Neural cell (in vitro differentiated cells): ENCODE measurements around the gene ADD1.
A peak's percentile ranks its signal among the peaks of the same experiment; 100 is the strongest.

Experiments
- CTCF ChIP-seq: fragments of 450-650 bp; IDR thresholded peaks from 2 replicates; pipeline ENCODE4 v1.5.1; 2014; ENCODE audit warnings: antibody characterized with exemption, mild to moderate bottlenecking, moderate library complexity; ENCODE audit not compliant: poor library complexity, severe bottlenecking
- EP300 ChIP-seq: fragments of 450-650 bp; conservative IDR thresholded peaks from 2 replicates; pipeline ENCODE4 v1.6.1; 2014; ENCODE audit warnings: antibody characterized with exemption, mild to moderate bottlenecking, moderate library complexity; ENCODE audit not compliant: poor library complexity, severe bottlenecking
- EZH2 ChIP-seq: fragments of 200-600, 300-800 bp; shearing (Covaris generic), sonication (generic); IDR thresholded peaks from 2 replicates; pipeline ENCODE4 v1.6.1; 2014; ENCODE audit warnings: antibody characterized with exemption, low read length, borderline replicate concordance, mild to moderate bottlenecking; ENCODE audit not compliant: insufficient read depth, poor library complexity, severe bottlenecking
- MXI1 ChIP-seq: fragments of 450-650 bp; conservative IDR thresholded peaks from 2 replicates; pipeline ENCODE4 v1.6.1; 2014; ENCODE audit warnings: antibody characterized with exemption, mild to moderate bottlenecking; ENCODE audit not compliant: poor library complexity, severe bottlenecking
- POLR2AphosphoS5 ChIP-seq: IDR thresholded peaks from 2 replicates; pipeline ENCODE4 v1.6.1; 2012
- RAD21 ChIP-seq: fragments of 450-650 bp; conservative IDR thresholded peaks from 2 replicates; pipeline ENCODE4 v1.6.1; 2014; ENCODE audit warnings: antibody characterized with exemption, mild to moderate bottlenecking, moderate library complexity
- REST ChIP-seq: IDR thresholded peaks from 2 replicates; pipeline ENCODE4 v1.6.1; 2012; ENCODE audit warnings: borderline replicate concordance
- SMC3 ChIP-seq: fragments of 450-650 bp; conservative IDR thresholded peaks from 2 replicates; pipeline ENCODE4 v1.6.1; 2014; ENCODE audit warnings: antibody characterized with exemption, mild to moderate bottlenecking, moderate library complexity; ENCODE audit not compliant: poor library complexity
- TAF1 ChIP-seq: IDR thresholded peaks from 2 replicates; pipeline ENCODE4 v1.6.1; 2012; ENCODE audit warnings: low read depth

GRCh38 chr4:2930758-2931511 is 87.3 kb downstream of the ADD1 start:
- TF ChIP-seq CTCF (no peak), REST (no peak), EZH2 (no peak), TAF1 (no peak), MXI1 (no peak), POLR2AphosphoS5 (peak; percentile 9), EP300 (no peak), SMC3 (no peak), RAD21 (no peak)
